ENCODE data around the gene SH3YL1. TPM values are rescaled to one million over a fixed set of nuclear protein-coding genes. Genes with fewer than 3 reads are reported as not detected.

The SH3YL1 gene
- total and polyA plus RNA-seq, 4 donors = 45.7 to 62.6 (median 60.7) TPM

DNA sequence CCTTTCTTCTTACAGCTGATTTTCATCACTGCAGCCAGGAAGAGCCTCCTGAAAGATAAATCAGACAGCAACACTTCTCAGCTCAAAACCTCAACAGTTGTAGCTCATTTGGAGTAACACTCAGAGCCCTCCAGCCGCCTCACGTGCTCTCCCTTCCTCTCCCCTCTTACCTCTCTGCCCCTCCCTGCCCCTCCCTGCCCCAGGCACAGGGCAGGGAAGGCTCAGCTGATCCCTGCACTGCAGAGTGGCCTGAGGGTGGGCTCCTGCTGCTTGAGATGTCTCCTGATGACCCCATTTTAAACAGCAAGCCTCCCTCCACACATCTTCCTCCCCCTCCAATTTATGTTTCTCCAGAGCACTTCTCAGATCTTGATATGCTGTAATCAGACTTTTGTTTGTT lies 54.4 kb downstream of the SH3YL1 start:
- 37% methylated on average over 2 of the region's 2 CpGs for WGBS (ENCODE audit: insufficient coverage)
- Histone ChIP-seq H3K27ac (ENCODE audit: low read depth, low read length) (no peak overlapping the region), H3K27me3 (ENCODE audit: control insufficient read depth, insufficient read depth, low read length) (peaks cover 2% of the 10 kb centered on the region), H3K9me3 (ENCODE audit: control insufficient read depth, insufficient read depth, low read length) (peaks cover 5% of the 10 kb centered on the region), H3K4me3 (ENCODE audit: low read depth, low read length) (no peak overlapping the region), H3K36me3 (ENCODE audit: control insufficient read depth, insufficient read depth, low read length) (no peaks in the 10 kb centered on the region), H3K4me1 (ENCODE audit: control insufficient read depth, insufficient read depth, low read length) (peaks cover 5% of the 10 kb centered on the region)
- DNase-seq (ENCODE audit: low read depth in 4 of 6, low spot score in 6 of 6) = no peak

DNA sequence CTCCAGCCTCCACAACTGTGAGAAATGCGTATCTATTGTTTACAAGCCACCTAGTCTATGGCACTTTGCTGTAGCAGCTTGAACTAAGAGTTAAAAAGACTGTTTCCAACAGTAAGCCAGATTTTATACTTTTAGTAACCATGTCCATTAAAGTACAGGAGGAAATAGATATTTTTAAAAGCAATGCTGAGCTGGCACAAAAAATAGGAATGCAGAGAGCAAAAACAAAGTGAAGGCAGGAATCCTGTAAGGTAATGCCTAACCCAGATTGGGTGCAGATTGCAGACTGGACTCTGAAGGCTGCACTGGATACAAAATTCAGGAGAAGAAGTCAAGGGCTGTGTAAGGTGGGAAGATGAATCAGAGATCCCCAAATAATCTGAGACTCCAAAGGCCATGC lies 55.5 kb downstream of the SH3YL1 start:
- Histone ChIP-seq H3K4me1 (ENCODE audit: control insufficient read depth, insufficient read depth, low read length) (no peaks in the 10 kb centered on the region), H3K36me3 (ENCODE audit: control insufficient read depth, insufficient read depth, low read length) (no peaks in the 10 kb centered on the region), H3K27ac (ENCODE audit: low read depth, low read length) (no peak overlapping the region), H3K27me3 (ENCODE audit: control insufficient read depth, insufficient read depth, low read length) (peaks cover 2% of the 10 kb centered on the region), H3K4me3 (ENCODE audit: low read depth, low read length) (no peak overlapping the region), H3K9me3 (ENCODE audit: control insufficient read depth, insufficient read depth, low read length) (peaks cover 5% of the 10 kb centered on the region)
- WGBS (ENCODE audit: insufficient coverage) = no CpG with 5 or more reads among the region's 1 CpG
- no peak for DNase-seq (ENCODE audit: low read depth in 4 of 6, low spot score in 6 of 6)

GRCh38 chr2:203984-204383 lies 59.8 kb downstream of the SH3YL1 start:
- no peaks in the 10 kb centered on the region for H3K9me3 ChIP-seq (ENCODE audit: control insufficient read depth, insufficient read depth, low read length)
- no peaks in the 10 kb centered on the region for H3K27me3 ChIP-seq (ENCODE audit: control insufficient read depth, insufficient read depth, low read length)
- no peak overlapping the region for H3K4me3 ChIP-seq (ENCODE audit: low read depth, low read length)
- no peaks in the 10 kb centered on the region for H3K4me1 ChIP-seq (ENCODE audit: control insufficient read depth, insufficient read depth, low read length)
- H3K36me3 ChIP-seq (ENCODE audit: control insufficient read depth, insufficient read depth, low read length) = no peaks in the 10 kb centered on the region
- no peak overlapping the region for H3K27ac ChIP-seq (ENCODE audit: low read depth, low read length)
- DNase-seq (ENCODE audit: low read depth in 4 of 6, low spot score in 6 of 6) = no peak
- 100% methylated on average over 1 of the region's 2 CpGs for WGBS (ENCODE audit: insufficient coverage)

DNA sequence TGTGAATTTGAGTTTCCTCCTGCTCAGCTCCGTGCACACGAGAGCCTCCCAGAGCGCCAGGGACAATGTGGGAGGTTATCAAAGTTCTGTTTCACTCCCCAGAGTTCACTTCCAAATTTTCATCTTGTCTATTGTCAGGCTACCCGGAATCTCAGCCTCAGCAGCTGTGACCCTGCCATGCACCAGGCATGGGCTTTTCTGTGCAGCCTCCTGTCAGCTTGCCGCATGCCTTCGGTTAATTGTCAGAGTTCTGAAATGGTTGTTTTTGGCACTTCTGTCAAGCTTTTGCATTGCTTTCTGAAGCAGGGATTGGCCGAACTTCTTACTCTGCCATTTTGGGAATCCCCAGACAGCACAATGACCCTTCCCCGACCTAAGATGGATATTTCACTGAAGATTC lies 60.4 kb downstream of the SH3YL1 start:
- Histone ChIP-seq H3K4me3 (ENCODE audit: low read depth, low read length) (no peak overlapping the region), H3K4me1 (ENCODE audit: control insufficient read depth, insufficient read depth, low read length) (no peaks in the 10 kb centered on the region), H3K36me3 (ENCODE audit: control insufficient read depth, insufficient read depth, low read length) (no peaks in the 10 kb centered on the region), H3K27me3 (ENCODE audit: control insufficient read depth, insufficient read depth, low read length) (no peaks in the 10 kb centered on the region), H3K27ac (ENCODE audit: low read depth, low read length) (no peak overlapping the region), H3K9me3 (ENCODE audit: control insufficient read depth, insufficient read depth, low read length) (no peaks in the 10 kb centered on the region)
- DNase-seq (ENCODE audit: low read depth in 4 of 6, low spot score in 6 of 6) = no peak
- WGBS (ENCODE audit: insufficient coverage) = 69% methylated on average over 7 of the region's 8 CpGs

DNA sequence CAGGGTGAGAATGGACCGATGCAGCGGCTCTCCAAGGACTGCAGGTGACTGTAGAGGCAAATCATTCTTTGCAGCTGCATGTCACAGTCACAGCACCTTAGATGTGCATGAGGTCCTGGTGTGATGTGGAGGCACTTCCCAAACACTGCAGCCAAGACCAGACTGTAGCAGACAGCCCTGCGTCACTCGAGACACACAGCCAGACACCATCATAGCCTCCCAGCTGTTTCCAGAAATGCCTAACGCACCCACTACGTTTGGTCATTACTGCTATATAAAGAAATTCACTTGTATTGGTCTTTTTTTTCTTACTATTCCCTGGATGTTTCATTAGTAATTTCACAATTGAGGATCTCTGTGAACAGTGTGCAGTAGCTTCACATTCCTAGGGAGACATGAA lies 60.9 kb downstream of the SH3YL1 start:
- H3K4me1 ChIP-seq (ENCODE audit: control insufficient read depth, insufficient read depth, low read length) = no peaks in the 10 kb centered on the region
- no peaks in the 10 kb centered on the region for H3K27me3 ChIP-seq (ENCODE audit: control insufficient read depth, insufficient read depth, low read length)
- H3K27ac ChIP-seq (ENCODE audit: low read depth, low read length) = no peak overlapping the region
- no peak overlapping the region for H3K4me3 ChIP-seq (ENCODE audit: low read depth, low read length)
- 90% methylated on average over 2 of the region's 6 CpGs for WGBS (ENCODE audit: insufficient coverage)
- no peaks in the 10 kb centered on the region for H3K36me3 ChIP-seq (ENCODE audit: control insufficient read depth, insufficient read depth, low read length)
- no peaks in the 10 kb centered on the region for H3K9me3 ChIP-seq (ENCODE audit: control insufficient read depth, insufficient read depth, low read length)
- DNase-seq (ENCODE audit: low read depth in 4 of 6, low spot score in 6 of 6) = no peak

DNA sequence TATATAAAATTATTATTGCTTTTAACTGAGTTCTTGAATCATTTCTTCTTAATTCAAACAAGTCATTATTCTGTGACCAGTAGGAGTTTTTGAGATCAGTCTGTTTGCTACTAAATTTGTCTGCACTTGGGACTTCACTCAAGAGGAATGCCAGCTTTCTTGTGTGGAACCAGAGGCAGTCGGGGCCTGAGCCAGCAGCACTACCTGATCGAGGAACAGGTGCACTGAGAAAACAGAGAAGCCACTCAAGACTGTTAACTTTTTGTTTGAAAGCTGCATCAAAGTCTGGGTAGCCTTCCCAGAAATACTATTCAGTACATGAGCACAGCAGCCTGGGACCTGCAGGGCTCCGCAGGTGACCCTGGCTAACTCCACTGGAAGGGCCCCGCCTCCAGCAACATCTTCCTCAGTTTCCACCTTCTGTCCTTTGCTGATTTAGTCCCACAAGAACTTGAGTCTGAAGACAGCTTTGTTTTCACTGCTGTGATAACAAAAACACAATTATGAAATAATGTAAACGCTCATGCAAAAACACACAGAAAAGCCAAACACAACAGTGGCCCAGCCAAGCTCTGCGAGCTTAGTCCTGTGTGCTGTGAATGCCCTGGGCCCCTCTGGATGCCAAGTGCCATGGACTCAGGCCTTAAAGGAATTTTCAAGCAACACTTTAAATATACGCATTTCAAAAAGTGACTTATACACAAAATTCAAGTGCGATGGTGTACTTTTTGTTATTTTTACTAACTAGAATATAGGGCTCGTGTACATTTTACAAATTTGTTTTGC lies 62.0 kb downstream of the SH3YL1 start:
- Histone ChIP-seq H3K36me3 (ENCODE audit: control insufficient read depth, insufficient read depth, low read length) (no peaks in the 10 kb centered on the region), H3K9me3 (ENCODE audit: control insufficient read depth, insufficient read depth, low read length) (no peaks in the 10 kb centered on the region), H3K27me3 (ENCODE audit: control insufficient read depth, insufficient read depth, low read length) (no peaks in the 10 kb centered on the region), H3K4me1 (ENCODE audit: control insufficient read depth, insufficient read depth, low read length) (no peaks in the 10 kb centered on the region), H3K4me3 (ENCODE audit: low read depth, low read length) (no peak overlapping the region), H3K27ac (ENCODE audit: low read depth, low read length) (no peak overlapping the region)
- WGBS (ENCODE audit: insufficient coverage) = 84% methylated on average over 5 of the region's 9 CpGs
- peak in 1 of 6 donors; percentile 19 for DNase-seq (ENCODE audit: low read depth in 4 of 6, low spot score in 6 of 6)

- Histone ChIP-seq H3K27me3 (ENCODE audit: control insufficient read depth, insufficient read depth, low read length) (no peaks in the 10 kb centered on the region), H3K9me3 (ENCODE audit: control insufficient read depth, insufficient read depth, low read length) (no peaks in the 10 kb centered on the region), H3K4me1 (ENCODE audit: control insufficient read depth, insufficient read depth, low read length) (no peaks in the 10 kb centered on the region), H3K4me3 (ENCODE audit: low read depth, low read length) (no peak overlapping the region), H3K27ac (ENCODE audit: low read depth, low read length) (no peak overlapping the region), H3K36me3 (ENCODE audit: control insufficient read depth, insufficient read depth, low read length) (no peaks in the 10 kb centered on the region)
- WGBS (ENCODE audit: insufficient coverage) = 67% methylated on average over 14 of the region's 22 CpGs
- peak in 1 of 6 donors; percentile 9 for DNase-seq (ENCODE audit: low read depth in 4 of 6, low spot score in 6 of 6)
Measured at GRCh38 chr2:199041-199966, 64.5 kb downstream of the SH3YL1 start.

GRCh38 chr2:196406-196805 lies 67.4 kb downstream of the SH3YL1 start:
- Histone ChIP-seq H3K27me3 (ENCODE audit: control insufficient read depth, insufficient read depth, low read length) (no peaks in the 10 kb centered on the region), H3K27ac (ENCODE audit: low read depth, low read length) (no peak overlapping the region), H3K4me3 (ENCODE audit: low read depth, low read length) (no peak overlapping the region), H3K36me3 (ENCODE audit: control insufficient read depth, insufficient read depth, low read length) (no peaks in the 10 kb centered on the region), H3K9me3 (ENCODE audit: control insufficient read depth, insufficient read depth, low read length) (no peaks in the 10 kb centered on the region), H3K4me1 (ENCODE audit: control insufficient read depth, insufficient read depth, low read length) (no peaks in the 10 kb centered on the region)
- 80% methylated on average over 4 of the region's 5 CpGs for WGBS (ENCODE audit: insufficient coverage)
- DNase-seq (ENCODE audit: low read depth in 4 of 6, low spot score in 6 of 6) = no peak

GRCh38 chr2:195932-196331 lies 67.9 kb downstream of the SH3YL1 start:
- Histone ChIP-seq H3K9me3 (ENCODE audit: control insufficient read depth, insufficient read depth, low read length) (no peaks in the 10 kb centered on the region), H3K4me3 (ENCODE audit: low read depth, low read length) (no peak overlapping the region), H3K27ac (ENCODE audit: low read depth, low read length) (no peak overlapping the region), H3K4me1 (ENCODE audit: control insufficient read depth, insufficient read depth, low read length) (no peaks in the 10 kb centered on the region), H3K27me3 (ENCODE audit: control insufficient read depth, insufficient read depth, low read length) (no peaks in the 10 kb centered on the region), H3K36me3 (ENCODE audit: control insufficient read depth, insufficient read depth, low read length) (no peaks in the 10 kb centered on the region)
- no peak for DNase-seq (ENCODE audit: low read depth in 4 of 6, low spot score in 6 of 6)
- 95% methylated on average over 6 of the region's 7 CpGs for WGBS (ENCODE audit: insufficient coverage)
